Measurements from ENCODE around the gene RSPH3. TPM values are rescaled to one million over a fixed set of nuclear protein-coding genes. Genes with fewer than 3 reads are reported as not detected.

RSPH3 gene
- total RNA-seq, 2 donors from 2014 or later = 4.7 to 7.8 TPM

DNA sequence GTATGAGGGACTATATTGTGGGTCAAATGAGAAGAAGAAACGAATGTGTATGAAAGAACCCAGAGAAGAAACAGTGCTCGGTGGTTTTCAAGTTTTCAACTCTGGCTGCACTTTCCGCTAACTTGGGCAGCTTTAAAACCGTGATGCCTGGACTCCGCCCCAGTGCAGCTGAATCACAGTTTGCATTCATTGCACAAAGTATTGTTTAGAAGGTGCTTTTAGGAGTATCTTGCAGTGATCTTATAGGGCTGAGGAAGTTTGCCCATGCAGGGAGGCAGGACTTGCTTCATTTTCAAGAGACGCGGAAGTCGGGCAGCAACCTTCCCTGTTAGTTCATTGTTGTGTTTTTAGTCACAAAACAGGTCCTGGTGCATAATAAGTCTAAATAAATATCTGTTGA is 52.7 kb downstream of the RSPH3 start:
- ATAC-seq (ENCODE audit: insufficient number of reproducible peaks, low FRiP score, low read depth) = no peak
- Histone ChIP-seq H3K9me3 (peaks cover 3% of the 10 kb centered on the region), H3K4me3 (no peak overlapping the region), H3K4me1 (ENCODE audit: control insufficient read depth in 1 of 2, low read depth in 2 of 2) (no peaks in the 10 kb centered on the region), H3K27me3 (replicated peaks; ENCODE audit: insufficient read depth) (no peaks in the 10 kb centered on the region), H3K36me3 (no peaks in the 10 kb centered on the region), H3K27ac (no peak overlapping the region)
- no peak for DNase-seq (ENCODE audit: low spot score)
- no peak for TF ChIP-seq CTCF (IDR thresholded peaks at IDR 0.05)

GRCh38 chr6:158943380-158944032 is 56.5 kb downstream of the RSPH3 start:
- Histone ChIP-seq H3K27me3 (replicated peaks; ENCODE audit: insufficient read depth) (no peaks in the 10 kb centered on the region), H3K9me3 (no peaks in the 10 kb centered on the region), H3K36me3 (no peaks in the 10 kb centered on the region), H3K4me1 (ENCODE audit: control insufficient read depth in 1 of 2, low read depth in 2 of 2) (no peaks in the 10 kb centered on the region), H3K4me3 (no peak overlapping the region), H3K27ac (no peak overlapping the region)
- DNase-seq (ENCODE audit: low spot score) (no peak), ATAC-seq (ENCODE audit: insufficient number of reproducible peaks, low FRiP score, low read depth) (no peak)
- TF ChIP-seq CTCF (IDR thresholded peaks at IDR 0.05) = no peak

GRCh38 chr6:158942349-158942748 is 57.7 kb downstream of the RSPH3 start:
- H3K4me3 ChIP-seq = no peak overlapping the region
- no peaks in the 10 kb centered on the region for H3K4me1 ChIP-seq (ENCODE audit: control insufficient read depth in 1 of 2, low read depth in 2 of 2)
- H3K27me3 ChIP-seq (replicated peaks; ENCODE audit: insufficient read depth) = no peaks in the 10 kb centered on the region
- no peak for DNase-seq (ENCODE audit: low spot score)
- H3K9me3 ChIP-seq = no peaks in the 10 kb centered on the region
- H3K27ac ChIP-seq = no peak overlapping the region
- no peak for ATAC-seq (ENCODE audit: insufficient number of reproducible peaks, low FRiP score, low read depth)
- no peaks in the 10 kb centered on the region for H3K36me3 ChIP-seq
- no peak for TF ChIP-seq CTCF (IDR thresholded peaks at IDR 0.05)

GRCh38 chr6:158941246-158941645 is 58.8 kb downstream of the RSPH3 start:
- Histone ChIP-seq H3K4me1 (ENCODE audit: control insufficient read depth in 1 of 2, low read depth in 2 of 2) (no peaks in the 10 kb centered on the region), H3K27ac (no peak overlapping the region), H3K4me3 (no peak overlapping the region), H3K36me3 (no peaks in the 10 kb centered on the region), H3K27me3 (replicated peaks; ENCODE audit: insufficient read depth) (no peaks in the 10 kb centered on the region), H3K9me3 (no peaks in the 10 kb centered on the region)
- DNase-seq (ENCODE audit: low spot score) (no peak), ATAC-seq (ENCODE audit: insufficient number of reproducible peaks, low FRiP score, low read depth) (no peak)
- TF ChIP-seq CTCF (IDR thresholded peaks at IDR 0.05) = no peak

DNA sequence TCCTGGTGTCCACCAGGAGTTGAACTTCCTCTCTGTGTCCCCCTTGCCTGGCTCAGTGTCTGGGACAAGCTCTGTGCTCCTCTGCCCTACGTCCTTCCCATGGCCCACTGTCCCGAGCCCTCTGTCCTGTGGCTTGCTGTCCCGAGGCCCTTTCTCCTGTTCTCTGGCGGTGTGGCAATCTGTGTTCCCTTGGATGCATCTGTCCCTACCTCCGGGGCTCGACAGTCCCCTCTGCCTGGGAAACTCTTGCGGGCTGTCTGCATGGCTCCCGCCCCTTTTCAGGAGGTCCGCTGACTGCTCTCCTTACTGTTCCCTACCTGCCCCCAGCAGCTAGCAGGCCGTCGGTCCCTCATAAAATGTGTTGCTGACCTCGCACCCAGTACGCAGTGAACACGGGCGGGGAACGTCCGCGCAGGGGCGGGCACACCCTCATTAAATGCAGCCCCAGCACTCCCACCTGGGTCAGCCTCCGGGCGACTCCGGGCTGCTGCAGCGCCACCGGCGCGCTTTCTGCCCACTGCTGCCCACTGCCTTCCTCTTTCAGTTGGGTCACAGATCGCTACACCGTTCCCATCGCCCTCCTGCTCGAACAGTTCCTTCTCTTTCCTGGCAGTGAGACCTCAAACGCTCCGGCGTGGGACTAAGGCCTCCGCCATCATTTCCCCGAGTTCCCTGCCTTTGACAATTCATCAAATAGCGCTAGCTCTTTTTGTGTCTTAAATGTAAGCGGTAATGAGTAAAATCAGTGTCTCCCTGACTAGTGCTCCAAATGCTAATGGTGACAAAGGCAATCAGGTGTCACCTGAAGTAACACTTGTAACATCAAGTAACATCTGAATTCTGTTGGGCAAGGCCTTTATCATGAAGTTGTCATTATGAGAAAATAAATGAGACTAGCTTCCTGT is 60.5 kb downstream of the RSPH3 start:
- Histone ChIP-seq H3K27ac (no peak overlapping the region), H3K27me3 (replicated peaks; ENCODE audit: insufficient read depth) (no peaks in the 10 kb centered on the region), H3K36me3 (no peaks in the 10 kb centered on the region), H3K4me3 (peak overlapping the region; percentile 55), H3K9me3 (no peaks in the 10 kb centered on the region), H3K4me1 (ENCODE audit: control insufficient read depth in 1 of 2, low read depth in 2 of 2) (no peaks in the 10 kb centered on the region)
- TF ChIP-seq CTCF (IDR thresholded peaks at IDR 0.05) = no peak
- no peak for DNase-seq (ENCODE audit: low spot score)
- ATAC-seq (ENCODE audit: insufficient number of reproducible peaks, low FRiP score, low read depth) = no peak
